Measurements from ENCODE around the gene AGPAT2.

The AGPAT2 gene

DNA sequence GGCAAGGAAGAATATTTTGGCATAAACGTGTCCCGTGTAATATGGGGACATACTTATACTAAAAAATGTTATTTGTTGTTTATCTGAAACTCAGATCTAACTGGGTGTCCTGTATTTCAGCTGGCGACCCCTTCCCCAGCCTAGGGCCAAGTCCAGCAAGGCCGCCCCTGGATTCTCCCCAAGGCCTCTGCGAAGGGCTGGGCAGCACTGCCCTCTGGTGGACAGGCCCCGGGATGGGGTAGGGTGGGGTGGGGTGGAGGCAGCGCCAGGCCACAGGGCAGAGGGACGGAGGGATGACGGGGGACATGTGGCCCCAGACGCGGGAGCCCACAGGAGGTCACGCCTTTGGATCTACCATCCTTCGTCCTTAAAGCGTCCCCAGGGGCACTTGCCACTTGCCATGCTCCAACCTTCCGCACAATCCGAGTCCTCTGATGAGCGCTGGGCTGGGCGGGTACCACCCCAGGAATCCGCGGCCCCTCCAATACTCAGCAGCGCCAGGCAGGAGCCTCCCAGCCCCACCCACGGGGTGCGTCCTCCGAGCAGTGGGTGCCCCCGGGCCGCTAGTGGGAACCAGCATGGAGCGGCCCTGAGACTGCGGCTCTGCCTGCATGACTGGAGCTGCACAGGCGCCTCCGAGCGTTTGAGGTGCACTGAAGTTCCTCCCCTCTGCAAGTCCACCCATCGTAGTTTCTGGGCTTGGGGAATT lies 7.1 kb upstream of the AGPAT2 start:
- TF ChIP-seq FOXP2 (optimal IDR thresholded peaks at IDR 0.05; ENCODE audit: borderline replicate concordance, extremely low read depth, extremely low read length, insufficient read depth) (no peak), POLR2AphosphoS5 (IDR thresholded peaks at IDR 0.05; ENCODE audit: low read depth, low read length) (no peak), SIN3A (IDR thresholded peaks at IDR 0.05; ENCODE audit: borderline replicate concordance, insufficient read depth, low read length) (no peak), TAF1 (IDR thresholded peaks at IDR 0.05; ENCODE audit: borderline replicate concordance, insufficient read depth, low read length) (no peak)
- TF ChIP-seq, protein P1, sequence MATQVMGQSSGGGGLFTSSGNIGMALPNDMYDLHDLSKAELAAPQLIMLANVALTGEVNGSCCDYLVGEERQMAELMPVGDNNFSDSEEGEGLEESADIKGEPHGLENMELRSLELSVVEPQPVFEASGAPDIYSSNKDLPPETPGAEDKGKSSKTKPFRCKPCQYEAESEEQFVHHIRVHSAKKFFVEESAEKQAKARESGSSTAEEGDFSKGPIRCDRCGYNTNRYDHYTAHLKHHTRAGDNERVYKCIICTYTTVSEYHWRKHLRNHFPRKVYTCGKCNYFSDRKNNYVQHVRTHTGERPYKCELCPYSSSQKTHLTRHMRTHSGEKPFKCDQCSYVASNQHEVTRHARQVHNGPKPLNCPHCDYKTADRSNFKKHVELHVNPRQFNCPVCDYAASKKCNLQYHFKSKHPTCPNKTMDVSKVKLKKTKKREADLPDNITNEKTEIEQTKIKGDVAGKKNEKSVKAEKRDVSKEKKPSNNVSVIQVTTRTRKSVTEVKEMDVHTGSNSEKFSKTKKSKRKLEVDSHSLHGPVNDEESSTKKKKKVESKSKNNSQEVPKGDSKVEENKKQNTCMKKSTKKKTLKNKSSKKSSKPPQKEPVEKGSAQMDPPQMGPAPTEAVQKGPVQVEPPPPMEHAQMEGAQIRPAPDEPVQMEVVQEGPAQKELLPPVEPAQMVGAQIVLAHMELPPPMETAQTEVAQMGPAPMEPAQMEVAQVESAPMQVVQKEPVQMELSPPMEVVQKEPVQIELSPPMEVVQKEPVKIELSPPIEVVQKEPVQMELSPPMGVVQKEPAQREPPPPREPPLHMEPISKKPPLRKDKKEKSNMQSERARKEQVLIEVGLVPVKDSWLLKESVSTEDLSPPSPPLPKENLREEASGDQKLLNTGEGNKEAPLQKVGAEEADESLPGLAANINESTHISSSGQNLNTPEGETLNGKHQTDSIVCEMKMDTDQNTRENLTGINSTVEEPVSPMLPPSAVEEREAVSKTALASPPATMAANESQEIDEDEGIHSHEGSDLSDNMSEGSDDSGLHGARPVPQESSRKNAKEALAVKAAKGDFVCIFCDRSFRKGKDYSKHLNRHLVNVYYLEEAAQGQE (IDR thresholded peaks at IDR 0.05; ENCODE audit: insufficient read depth in 1 of 2, low read depth in 2 of 2, low read length in 2 of 2): no peak

DNA sequence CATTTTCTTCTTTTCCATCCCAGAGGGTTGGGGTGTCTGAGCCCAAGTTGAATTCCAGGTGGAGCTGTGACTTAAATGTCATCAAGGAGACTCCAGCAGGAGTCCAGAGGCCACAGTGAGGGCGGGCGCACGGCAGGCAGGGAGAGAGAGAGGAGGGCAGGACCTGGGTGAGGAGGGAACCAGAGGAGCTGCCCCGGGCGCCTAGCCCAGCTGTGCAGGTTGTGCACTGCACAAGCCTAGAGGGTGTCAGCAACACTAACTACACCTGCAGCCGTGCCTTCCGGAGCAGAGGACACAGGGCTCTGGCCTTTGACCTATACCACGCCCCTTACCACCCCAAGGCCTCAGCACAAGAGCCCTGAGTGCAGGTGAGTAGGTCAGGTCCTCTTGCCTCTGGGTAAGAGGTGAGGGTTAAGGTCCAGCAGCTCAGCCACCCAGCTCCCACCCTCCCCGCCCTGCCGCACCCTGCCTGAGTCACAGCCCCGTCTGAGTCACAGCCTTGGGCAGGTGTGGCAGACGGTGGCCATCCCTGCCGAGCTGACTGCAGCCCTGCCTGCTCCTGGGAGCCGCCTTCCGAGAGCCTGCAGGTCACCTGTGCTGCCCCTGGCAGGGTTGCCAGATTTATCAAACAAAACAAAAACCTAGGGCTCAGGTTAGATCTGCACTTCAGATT lies 6.4 kb upstream of the AGPAT2 start:
- no peak for TF ChIP-seq POLR2AphosphoS5 (IDR thresholded peaks at IDR 0.05; ENCODE audit: low read depth, low read length)
- TF ChIP-seq TAF1 (IDR thresholded peaks at IDR 0.05; ENCODE audit: borderline replicate concordance, insufficient read depth, low read length): no peak
- TF ChIP-seq, protein P1 (IDR thresholded peaks at IDR 0.05; ENCODE audit: insufficient read depth in 1 of 2, low read depth in 2 of 2, low read length in 2 of 2): no peak
- TF ChIP-seq SIN3A (IDR thresholded peaks at IDR 0.05; ENCODE audit: borderline replicate concordance, insufficient read depth, low read length): no peak
- no peak for TF ChIP-seq FOXP2 (optimal IDR thresholded peaks at IDR 0.05; ENCODE audit: borderline replicate concordance, extremely low read depth, extremely low read length, insufficient read depth)

DNA sequence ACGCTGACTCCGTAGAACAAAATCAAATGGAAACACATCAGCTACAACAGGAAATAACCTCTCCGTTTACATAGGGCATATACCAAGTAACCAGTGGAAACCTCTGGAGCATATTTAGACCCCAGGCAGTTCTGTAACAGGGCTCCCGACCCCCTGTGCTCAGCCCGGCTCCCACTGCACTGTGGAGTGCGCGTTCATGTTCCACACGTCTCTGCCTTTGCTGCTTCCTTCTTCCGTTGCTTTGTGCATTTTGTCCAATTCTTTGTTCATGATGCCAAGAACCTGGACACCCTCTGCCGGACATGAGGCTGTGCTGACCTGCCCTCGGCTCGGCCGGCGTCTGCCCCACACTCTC lies 5.9 kb upstream of the AGPAT2 start:
- TF ChIP-seq FOXP2 (optimal IDR thresholded peaks at IDR 0.05; ENCODE audit: borderline replicate concordance, extremely low read depth, extremely low read length, insufficient read depth): no peak

DNA sequence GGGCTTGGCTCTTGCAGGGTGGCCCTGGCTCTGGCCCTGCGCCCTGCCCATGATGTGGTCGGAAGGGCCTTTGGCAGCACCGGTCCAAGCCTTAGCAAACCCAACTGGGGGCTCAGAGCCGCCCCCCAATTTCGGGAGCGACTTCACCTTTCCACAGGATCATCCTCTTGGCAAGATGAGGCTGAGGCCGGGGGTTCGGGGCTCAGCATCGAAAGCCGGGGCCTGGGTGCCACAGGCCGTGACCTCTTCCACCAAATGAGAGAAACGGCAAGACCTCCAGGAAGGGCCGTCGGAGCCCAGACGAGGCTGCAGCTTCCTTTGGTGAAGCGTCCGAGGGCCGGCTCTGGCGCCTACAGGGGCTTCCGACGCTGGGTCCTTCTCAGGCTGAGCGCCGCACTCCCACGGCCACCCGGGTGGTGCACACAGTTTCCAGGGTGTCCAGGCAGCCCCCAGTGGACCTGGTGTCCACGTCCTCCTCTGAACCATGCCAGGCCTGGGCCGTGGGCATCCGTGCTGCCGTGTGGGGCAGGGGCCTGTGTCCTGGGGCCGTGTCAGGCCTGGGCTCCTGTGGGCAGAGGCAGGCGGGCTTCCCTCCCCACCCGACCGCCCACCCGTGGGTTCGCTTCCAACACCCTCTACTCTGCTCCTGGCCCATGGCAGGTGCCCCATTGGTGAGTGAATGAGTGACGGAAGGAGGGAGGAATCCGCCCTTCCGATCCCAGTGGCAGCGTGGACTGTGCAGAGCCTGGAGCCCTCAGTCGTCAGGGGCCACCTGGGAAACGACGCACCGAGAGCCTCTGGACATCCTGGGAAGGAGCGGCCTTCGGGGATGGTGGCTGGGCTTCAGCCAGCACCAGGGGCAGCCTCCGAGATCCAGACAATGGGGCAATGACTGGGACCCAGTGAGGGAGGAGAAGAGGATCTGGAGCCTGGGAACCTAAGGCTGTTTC lies 5.2 kb upstream of the AGPAT2 start:
- TF ChIP-seq POLR2AphosphoS5 (IDR thresholded peaks at IDR 0.05; ENCODE audit: low read depth, low read length) (no peak), FOXP2 (optimal IDR thresholded peaks at IDR 0.05; ENCODE audit: borderline replicate concordance, extremely low read depth, extremely low read length, insufficient read depth) (no peak), SIN3A (IDR thresholded peaks at IDR 0.05; ENCODE audit: borderline replicate concordance, insufficient read depth, low read length) (no peak), TAF1 (IDR thresholded peaks at IDR 0.05; ENCODE audit: borderline replicate concordance, insufficient read depth, low read length) (no peak)
- TF ChIP-seq, protein P1 (IDR thresholded peaks at IDR 0.05; ENCODE audit: insufficient read depth in 1 of 2, low read depth in 2 of 2, low read length in 2 of 2): no peak

All from PFSK-1 (cell line).